Heart left ventricle (tissue), 16 donors: Measurements from ENCODE around the gene PHB1. TPM values are rescaled to one million over a fixed set of nuclear protein-coding genes. Genes with fewer than 3 reads are reported as not detected.

Experiments used
- ATAC-seq, 4 donors: fragments of 200-7000 bp; cut with Tn5 transposase; one replicate each; pipeline ENCODE4 v1.9.1; 2020 to 2022; ENCODE audit warnings: moderate library complexity in 4 of 4, mild to moderate bottlenecking in 3 of 4, moderate number of reproducible peaks in 1 of 4
- DNase-seq, 5 donors: peaks; one replicate each; pipeline ENCODE4 v3.0.0-alpha.2; 2020
- H3K27ac ChIP-seq, 12 donors: fragments of 200-600 bp; sonication (generic) in 4 of 12; one replicate each; pipeline versions ENCODE4 v1.5.0 to v1.8.0; 2016 to 2022; ENCODE audit warnings: mild to moderate bottlenecking in 2 of 12
- H3K27me3 ChIP-seq, 9 donors: fragments of 200-600 bp; sonication (generic) in 2 of 9; one replicate each; pipeline versions ENCODE4 v1.5.1 to v1.8.0; 2016 to 2022; ENCODE audit warnings: mild to moderate bottlenecking in 3 of 9
- H3K36me3 ChIP-seq, 9 donors: fragments of 200-600 bp; sonication (generic) in 2 of 9; one replicate each; pipeline versions ENCODE4 v1.5.0 to v1.8.0; 2018 to 2022; ENCODE audit warnings: mild to moderate bottlenecking in 2 of 9
- H3K4me1 ChIP-seq, 12 donors: fragments of 200-600 bp; sonication (generic) in 4 of 12; one replicate each; pipeline versions ENCODE4 v1.5.0 to v1.8.0; 2016 to 2022; ENCODE audit warnings: mild to moderate bottlenecking in 3 of 12
- H3K4me3 ChIP-seq, 12 donors: fragments of 200-600 bp; sonication (generic) in 4 of 12; one replicate each; pipeline versions ENCODE4 v1.5.0 to v1.8.0; 2017 to 2022; ENCODE audit warnings: mild to moderate bottlenecking in 9 of 12, moderate library complexity in 4 of 12
- H3K9me3 ChIP-seq, 12 donors: fragments of 200-600 bp; sonication (generic) in 4 of 12; one replicate each; pipeline versions ENCODE4 v1.5.0 to v1.8.0; 2016 to 2022; ENCODE audit warnings: mild to moderate bottlenecking in 1 of 12
- POLR2A ChIP-seq, 2 donors: fragments of 450-650 bp; IDR thresholded peaks; one replicate each; pipeline ENCODE4 v1.6.1; 2017; ENCODE audit warnings: antibody characterized with exemption in 2 of 2, mild to moderate bottlenecking in 2 of 2, moderate library complexity in 2 of 2
- WGBS, 4 donors: extraction: QIAGEN DNeasy Blood & Tissue Kit in 2 of 4; methylation state at CpG; one replicate each; pipeline versions ENCODE4 v1.1.5 to v1.1.7; 2013 to 2018; 5-methylcytosine and 5-hydroxymethylcytosine counted together
- intact Hi-C, 10 donors: fragments of 100-400 bp; cut with DNase I; formaldehyde crosslinking; loops; one replicate each; pipeline versions ENCODE4 v1.11.1 to v1.14.2; 2022
- polyA plus RNA-seq, 2 donors: library from polyadenylated mRNA; stranded (reverse); fragments of 200-250 nt; gene quantifications; one replicate each; pipeline ENCODE4 v1.2.3, GENCODE V29; 2013
- total RNA-seq, 9 donors: library from RNA; depleted of rRNA in 2 of 9; stranded (reverse); fragments of >200 nt in 2 of 9; fragmentation: NEBNext Ultra II Directional in 3 of 9; extraction: Animal tissue kit (Norgen Biotek cat#: 25700) in 3 of 9; gene quantifications; one replicate each; pipeline versions ENCODE4 v1.1.0 to v1.2.4, GENCODE V29; 2016 to 2023
- TF ChIP-seq, protein P1 (sequence below), 12 donors: fragments of 200-600 bp; sonication (generic) in 4 of 12; IDR thresholded peaks; one replicate each; pipeline versions ENCODE4 v1.5.0 to v1.8.0; 2018 to 2022; ENCODE audit warnings: antibody characterized with exemption in 12 of 12, mild to moderate bottlenecking in 5 of 12
- donor health status: ischemic (EF 13 %, LVEDD 7.1; RV severe dilation, severe dysfunction).
- donor health status: healthy with polysubstance abuse.
- donor health status: DM: no; HTN: yes; CAD: no.
- donor health status: DM: no; HTN: no; CAD: no.
- donor health status: ischemic (EF 25% LVEDD 6.9; RV normal size, moderate dysfunction).
- donor health status: ischemic (EF 25% LVEDD 5.7; RV mildly dilated, moderate dysfunction).
- donor health status: healthy.
- donor health status: DM: yes; HTN: yes; CAD: no.
- donor health status: ischemic (EF 35%, LVEDD 5.7; RV mildly dilated, moderate dysfunction).
- donor health status: nonischemic (EF 11% LVEDD 7.7; RV severe dilation, severe dysfunction).
- donor health status: DM: yes; HTN: yes; CAD: no.
- donor health status: PGD.
- donor health status: ischemic (EF 29% LVEDD 5.4; RV normal size, mild dysfunction).
- donor health status: nonischemic (EF 23%, LVEDD 6.1; RV moderate dilation, normal function).

PHB1 gene
- total and polyA plus RNA-seq, 11 donors = 125 to 328 (median 211) TPM

DNA sequence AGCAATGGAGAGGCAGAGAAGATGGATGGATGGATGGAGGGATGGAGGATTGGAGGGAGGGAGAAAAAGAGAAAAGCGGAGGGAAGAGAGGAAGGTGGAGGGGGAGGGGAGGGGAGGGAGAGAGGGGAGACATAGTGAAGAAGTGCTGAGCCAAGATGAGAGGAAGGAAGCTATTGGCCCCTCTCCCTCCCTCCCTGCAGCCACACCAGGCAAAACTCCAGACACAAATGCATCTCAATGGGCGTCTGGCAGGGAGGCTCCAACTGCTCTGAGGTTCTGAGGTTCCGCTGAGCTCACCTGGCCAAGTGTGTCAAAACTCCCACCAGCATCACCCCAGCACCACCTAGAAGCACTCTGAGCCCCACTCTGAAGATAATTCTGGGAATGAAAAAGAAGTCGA lies 26.9 kb upstream of the PHB1 start:
- H3K27ac ChIP-seq = no peak overlapping the region
- no peaks in the 10 kb centered on the region for H3K36me3 ChIP-seq
- ATAC-seq = no peak
- no peak overlapping the region for H3K4me3 ChIP-seq
- intact Hi-C loops = loop anchor here in 1 of 10 donors (10.0 kb wide), 1 partner anchor 553 kb away; the partner anchor contains the start of gene DLX3
- H3K27me3 ChIP-seq = peaks cover 4 to 53% (median 26%) of the 10 kb centered on the region in 9 donors
- H3K9me3 ChIP-seq = no peaks in the 10 kb centered on the region
- H3K4me1 ChIP-seq = no peaks in the 10 kb centered on the region
- WGBS, 4 donors = 64 to 70% (median 68%) methylated on average over 4 of the region's 4 CpGs
- no peak for DNase-seq
- no peak for TF ChIP-seq POLR2A (IDR thresholded peaks at IDR 0.05)
- TF ChIP-seq, protein P1, sequence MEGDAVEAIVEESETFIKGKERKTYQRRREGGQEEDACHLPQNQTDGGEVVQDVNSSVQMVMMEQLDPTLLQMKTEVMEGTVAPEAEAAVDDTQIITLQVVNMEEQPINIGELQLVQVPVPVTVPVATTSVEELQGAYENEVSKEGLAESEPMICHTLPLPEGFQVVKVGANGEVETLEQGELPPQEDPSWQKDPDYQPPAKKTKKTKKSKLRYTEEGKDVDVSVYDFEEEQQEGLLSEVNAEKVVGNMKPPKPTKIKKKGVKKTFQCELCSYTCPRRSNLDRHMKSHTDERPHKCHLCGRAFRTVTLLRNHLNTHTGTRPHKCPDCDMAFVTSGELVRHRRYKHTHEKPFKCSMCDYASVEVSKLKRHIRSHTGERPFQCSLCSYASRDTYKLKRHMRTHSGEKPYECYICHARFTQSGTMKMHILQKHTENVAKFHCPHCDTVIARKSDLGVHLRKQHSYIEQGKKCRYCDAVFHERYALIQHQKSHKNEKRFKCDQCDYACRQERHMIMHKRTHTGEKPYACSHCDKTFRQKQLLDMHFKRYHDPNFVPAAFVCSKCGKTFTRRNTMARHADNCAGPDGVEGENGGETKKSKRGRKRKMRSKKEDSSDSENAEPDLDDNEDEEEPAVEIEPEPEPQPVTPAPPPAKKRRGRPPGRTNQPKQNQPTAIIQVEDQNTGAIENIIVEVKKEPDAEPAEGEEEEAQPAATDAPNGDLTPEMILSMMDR (IDR thresholded peaks at IDR 0.05) = no peak

DNA sequence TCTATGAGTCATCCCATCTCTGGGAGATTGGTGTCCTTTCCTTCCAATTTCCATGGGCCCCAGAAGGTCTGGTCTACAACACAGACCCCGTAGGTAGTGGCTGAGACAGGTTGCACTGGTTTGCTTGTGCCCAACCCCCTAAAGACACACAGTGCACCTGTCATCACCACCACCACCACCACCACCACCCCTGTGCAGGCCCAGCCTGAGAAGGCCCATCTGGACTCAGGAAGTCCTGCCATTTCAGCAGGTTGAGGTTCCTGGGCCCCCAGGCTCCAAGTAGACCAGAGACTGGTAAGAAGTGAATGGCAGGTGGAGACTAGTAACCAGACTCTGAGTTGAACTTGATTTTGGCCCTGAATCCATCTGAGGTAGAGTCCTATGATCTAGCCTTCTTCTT lies 25.9 kb upstream of the PHB1 start:
- H3K4me3 ChIP-seq = no peak overlapping the region
- peak in 1 of 5 donors; percentile 2 for DNase-seq
- peaks cover 4 to 53% (median 25%) of the 10 kb centered on the region in 9 donors for H3K27me3 ChIP-seq
- no peaks in the 10 kb centered on the region for H3K4me1 ChIP-seq
- TF ChIP-seq POLR2A (IDR thresholded peaks at IDR 0.05) = no peak
- TF ChIP-seq, protein P1 (IDR thresholded peaks at IDR 0.05) = no peak
- H3K36me3 ChIP-seq = no peaks in the 10 kb centered on the region
- H3K9me3 ChIP-seq = no peaks in the 10 kb centered on the region
- 80 to 94% (median 92%) methylated on average over 1 of the region's 1 CpG for WGBS, 4 donors
- no peak for ATAC-seq
- H3K27ac ChIP-seq = no peak overlapping the region
- intact Hi-C loops = loop anchor here in 1 of 10 donors (10.0 kb wide), 1 partner anchor 554 kb away; the partner anchor contains the start of gene DLX3

DNA sequence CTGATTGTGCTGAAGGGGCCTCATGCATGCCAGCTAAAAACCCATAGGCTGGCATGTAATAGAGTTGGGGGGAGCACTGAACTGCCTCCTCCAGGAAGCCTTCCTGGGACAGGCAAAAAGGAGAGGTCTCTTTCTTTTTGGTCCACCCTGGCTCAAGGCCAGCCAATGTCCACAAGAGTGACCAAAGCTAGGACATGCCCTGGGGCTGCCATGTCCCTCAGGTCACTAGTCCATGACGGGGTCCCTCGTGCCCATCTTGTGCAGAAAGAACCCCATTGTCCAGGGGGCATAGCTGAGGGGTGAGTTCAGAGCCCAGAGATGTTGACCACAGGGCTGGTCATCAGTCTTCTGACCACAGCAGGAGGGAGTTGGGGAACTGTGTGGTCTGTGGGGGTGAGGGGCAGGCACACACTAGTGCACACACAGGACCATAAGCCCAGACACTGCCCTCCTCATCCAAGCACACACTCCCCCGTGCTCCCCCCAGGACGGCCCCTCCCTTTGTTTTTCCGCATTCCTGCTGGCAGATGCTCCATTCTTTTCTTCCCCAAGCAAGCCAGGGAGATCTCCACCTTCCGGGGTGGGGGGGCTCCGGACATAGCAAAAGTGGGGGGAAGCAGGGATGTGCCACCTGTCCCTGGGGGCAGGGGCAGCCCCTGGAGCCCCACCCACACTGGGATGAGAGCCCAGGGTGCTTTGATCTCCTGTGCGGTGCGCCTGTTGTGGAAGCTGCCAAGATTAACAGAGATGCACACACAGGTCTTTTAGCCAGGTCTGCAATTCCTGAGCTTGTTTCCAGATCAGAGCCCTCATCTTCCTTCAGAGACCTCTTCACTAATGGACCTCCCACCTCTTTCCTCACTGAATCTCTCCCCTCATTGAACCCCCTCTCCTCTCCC lies 25.2 kb upstream of the PHB1 start:
- no peak for ATAC-seq

More for the DNA sequence above, 25.2 kb upstream of the PHB1 start:
- Histone ChIP-seq H3K9me3 (no peaks in the 10 kb centered on the region), H3K4me3 (no peak overlapping the region), H3K36me3 (no peaks in the 10 kb centered on the region), H3K27me3 (peaks cover 4 to 53% (median 24%) of the 10 kb centered on the region in 9 donors), H3K27ac (no peak overlapping the region), H3K4me1 (no peaks in the 10 kb centered on the region)
- intact Hi-C loops = loop anchor here in 4 of 10 donors (5.0 to 10.0 kb wide), 7 partner anchors 55 to 555 kb away; partner anchors contain the start of genes NGFR (in 2 of the 4), DLX3 (in 1 of the 4) and SLC35B1 (in 1 of the 4)
- TF ChIP-seq, protein P1 (IDR thresholded peaks at IDR 0.05) = no peak
- TF ChIP-seq POLR2A (IDR thresholded peaks at IDR 0.05) = no peak
- WGBS, 4 donors = 46 to 59% (median 55%) methylated on average over 7 to 9 of the region's 9 CpGs
- peak in 1 of 5 donors; percentile 11 for DNase-seq
